Stimulated activated CD8-positive, alpha-beta memory T cell treated with anti-CD3 and anti-CD28 coated beads, Interleukin-12 subunit alpha, Interleukin-12 subunit beta, amount 100 ng/mL, for 4 hours (primary cell): Measurements from ENCODE around the gene BTNL9.
"Not testable (repeated sequence)": the region's sequence is repeated elsewhere in the genome, so short reads cannot be mapped to it uniquely, and the experiment has no call there.

Source experiments
- DNase-seq: peaks from one replicate; pipeline ENCODE4 v3.0.0-alpha.2; 2020; ENCODE audit warnings: low read depth

BTNL9 gene

GRCh38 chr5:181039931-181040630 lies at the start of gene BTNL9:
BTNL9 (plus strand) TSS chr5:181040266; CDS start chr5:181045490, 5,224 bp downstream.
- no peak for DNase-seq

- DNase-seq: no peak
These were observed 49.2 kb upstream of the BTNL9 start for GRCh38 chr5:180990882-180991242.

- DNase-seq: no peak
These were observed 38.1 kb upstream of the BTNL9 start for GRCh38 chr5:181001947-181002346.

GRCh38 chr5:181005791-181006190 lies 34.3 kb upstream of the BTNL9 start:
- DNase-seq: no peak

- no peak for DNase-seq
These were observed 31.9 kb upstream of the BTNL9 start for GRCh38 chr5:181008136-181008535.

GRCh38 chr5:181010018-181010417 lies 30.0 kb upstream of the BTNL9 start:
- DNase-seq: not testable (repeated sequence)

- DNase-seq: not testable (repeated sequence)
These were observed 25.4 kb upstream of the BTNL9 start for GRCh38 chr5:181014654-181015053.

GRCh38 chr5:181017448-181017847 lies 22.6 kb upstream of the BTNL9 start:
- not testable (repeated sequence) for DNase-seq

- no peak for DNase-seq
These were observed 19.4 kb upstream of the BTNL9 start for GRCh38 chr5:181020688-181021087.

GRCh38 chr5:181024245-181025064 lies 15.6 kb upstream of the BTNL9 start:
- DNase-seq: no peak

GRCh38 chr5:181027452-181028031 lies 12.5 kb upstream of the BTNL9 start:
- DNase-seq: no peak

GRCh38 chr5:181028032-181028819 lies 11.8 kb upstream of the BTNL9 start:
- DNase-seq: no peak

- no peak for DNase-seq
These were observed 8.3 kb upstream of the BTNL9 start for GRCh38 chr5:181031716-181032115.

GRCh38 chr5:181035991-181036815 lies 3.9 kb upstream of the BTNL9 start:
- DNase-seq: no peak

- no peak for DNase-seq
These were observed 3.2 kb upstream of the BTNL9 start for GRCh38 chr5:181036816-181037364.

- no peak for DNase-seq
These were observed 2.7 kb upstream of the BTNL9 start for GRCh38 chr5:181037365-181037861.

- no peak for DNase-seq
These were observed 595 bp upstream of the BTNL9 start for GRCh38 chr5:181039471-181039870.

GRCh38 chr5:181040631-181040945 lies 522 bp downstream of the BTNL9 start:
- DNase-seq: no peak

GRCh38 chr5:181041043-181041442 lies 977 bp downstream of the BTNL9 start:
- DNase-seq: no peak

GRCh38 chr5:181042036-181042713 lies 2.1 kb downstream of the BTNL9 start:
- no peak for DNase-seq
